Uterus (tissue), 4 donors: Measurements from ENCODE around the gene CREB5. TPM values are rescaled to one million over a fixed set of nuclear protein-coding genes. Genes with fewer than 3 reads are reported as not detected.

Source experiments
- DNase-seq, 2 donors: peaks; one replicate each; pipeline ENCODE4 v3.0.0-alpha.2; 2019 to 2020
- H3K27ac ChIP-seq, 2 donors: fragments of 200-600 bp; sonication (generic); 1 replicate in 1 of 2; 2 replicates in 1 of 2; pipeline ENCODE4 v1.5.1; 2016 to 2018
- H3K27me3 ChIP-seq, 2 donors: fragments of 200-600 bp; sonication (generic); one replicate each; pipeline ENCODE4 v1.5.1; 2018 to 2019; ENCODE audit warnings: control low read depth in 1 of 2
- H3K36me3 ChIP-seq, 2 donors: fragments of 200-600 bp; sonication (generic); one replicate each; pipeline ENCODE4 v1.5.1; 2019; ENCODE audit warnings: control low read depth in 1 of 2
- H3K4me1 ChIP-seq, 2 donors: fragments of 200-600 bp; sonication (generic); one replicate each; pipeline ENCODE4 v1.5.1; 2018 to 2019; ENCODE audit warnings: control low read depth in 1 of 2
- H3K4me3 ChIP-seq, 2 donors: fragments of 200-600 bp; sonication (generic); 1 replicate in 1 of 2; 2 replicates in 1 of 2; pipeline ENCODE4 v1.5.1; 2018 to 2019; ENCODE audit warnings: mild to moderate bottlenecking in 1 of 2
- H3K9me3 ChIP-seq, 2 donors: fragments of 200-600 bp; sonication (generic); one replicate each; pipeline ENCODE4 v1.5.1; 2019; ENCODE audit warnings: control low read depth in 1 of 2
- CTCF ChIP-seq, 4 experiments: fragments of 200-600 bp in 2 of 4; fragments of 450-650 bp in 2 of 4; sonication (generic) in 2 of 4; IDR thresholded peaks; one replicate each; pipeline ENCODE4 v1.5.1; 2016 to 2019; ENCODE audit warnings: antibody characterized with exemption in 4 of 4, mild to moderate bottlenecking in 2 of 4, moderate library complexity in 1 of 4
- POLR2A ChIP-seq, 2 donors: fragments of 450-650 bp; IDR thresholded peaks; one replicate each; pipeline ENCODE4 v1.6.1; 2016; ENCODE audit warnings: antibody characterized with exemption in 2 of 2, mild to moderate bottlenecking in 1 of 2, moderate library complexity in 1 of 2
- intact Hi-C: fragments of 100-400 bp; cut with DNase I; formaldehyde crosslinking; loops from one replicate; pipeline ENCODE4 v1.15.1; 2023; ENCODE audit warnings: low total_unique reads
- total RNA-seq, 4 donors: library from RNA; depleted of rRNA in 3 of 4; stranded (reverse); fragments of >200 nt in 3 of 4; gene quantifications; one replicate each; pipeline versions ENCODE4 v1.1.0 to v1.2.4, GENCODE V29; 2014 to 2023
- donor health status: DM: yes; HTN: yes; CAD: no.

Gene CREB5
- total RNA-seq, 4 donors from 2014 or later: 7.1 to 40.2 (median 23.9) TPM

GRCh38 chr7:28661826-28662595 is 249.7 kb downstream of the CREB5 start:
- no peak for DNase-seq
- intact Hi-C loops: no loop called here
- no peaks in the 10 kb centered on the region for H3K27me3 ChIP-seq
- H3K36me3 ChIP-seq: no peaks in the 10 kb centered on the region
- H3K9me3 ChIP-seq: no peaks in the 10 kb centered on the region
- no peaks in the 10 kb centered on the region for H3K4me1 ChIP-seq
- H3K27ac ChIP-seq: no peak overlapping the region
- no peak for TF ChIP-seq CTCF (IDR thresholded peaks at IDR 0.05)
- no peak for TF ChIP-seq POLR2A (IDR thresholded peaks at IDR 0.05)
- no peak overlapping the region for H3K4me3 ChIP-seq

GRCh38 chr7:28666154-28666553 is 253.8 kb downstream of the CREB5 start:
- no peak overlapping the region for H3K27ac ChIP-seq
- H3K4me1 ChIP-seq: no peaks in the 10 kb centered on the region
- TF ChIP-seq CTCF (IDR thresholded peaks at IDR 0.05): no peak
- no peak for TF ChIP-seq POLR2A (IDR thresholded peaks at IDR 0.05)
- no peaks in the 10 kb centered on the region for H3K27me3 ChIP-seq
- no peak overlapping the region for H3K4me3 ChIP-seq
- no peaks in the 10 kb centered on the region for H3K36me3 ChIP-seq
- no peak for DNase-seq
- H3K9me3 ChIP-seq: no peaks in the 10 kb centered on the region
- intact Hi-C loops: no loop called here

DNA sequence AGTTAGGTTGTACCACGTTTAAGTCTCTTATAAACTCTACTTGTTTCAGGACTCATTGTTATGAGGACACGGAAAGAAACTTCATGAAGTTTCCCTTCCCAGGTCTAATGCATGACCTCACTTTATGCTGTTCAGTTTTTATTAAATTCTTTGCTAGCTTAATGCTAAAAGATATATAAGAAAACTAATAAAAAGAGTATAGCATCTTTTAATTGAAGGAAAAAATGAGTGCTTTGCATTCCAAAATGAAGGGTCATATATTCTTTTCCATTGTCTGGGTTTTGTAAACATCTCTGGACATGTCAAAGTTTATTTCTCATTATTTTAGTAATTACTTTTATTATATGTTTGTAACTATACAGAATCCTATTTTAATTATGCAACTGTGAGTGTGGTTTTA is 255.8 kb downstream of the CREB5 start:
- H3K9me3 ChIP-seq: no peaks in the 10 kb centered on the region
- H3K4me1 ChIP-seq: no peaks in the 10 kb centered on the region
- H3K27ac ChIP-seq: no peak overlapping the region
- H3K27me3 ChIP-seq: no peaks in the 10 kb centered on the region
- no peaks in the 10 kb centered on the region for H3K36me3 ChIP-seq
- TF ChIP-seq CTCF (IDR thresholded peaks at IDR 0.05) (no peak), POLR2A (IDR thresholded peaks at IDR 0.05) (no peak)
- DNase-seq: no peak
- H3K4me3 ChIP-seq: no peak overlapping the region
- intact Hi-C loops: no loop called here

- no peaks in the 10 kb centered on the region for H3K9me3 ChIP-seq
- H3K36me3 ChIP-seq: no peaks in the 10 kb centered on the region
- no peak for DNase-seq
- H3K27ac ChIP-seq: no peak overlapping the region
- intact Hi-C loops: no loop called here
- TF ChIP-seq CTCF (IDR thresholded peaks at IDR 0.05): no peak
- no peak for TF ChIP-seq POLR2A (IDR thresholded peaks at IDR 0.05)
- H3K4me3 ChIP-seq: no peak overlapping the region
- no peaks in the 10 kb centered on the region for H3K27me3 ChIP-seq
- no peaks in the 10 kb centered on the region for H3K4me1 ChIP-seq
Measured at GRCh38 chr7:28669330-28669729, 257.0 kb downstream of the CREB5 start.

GRCh38 chr7:28671526-28671925 is 259.2 kb downstream of the CREB5 start:
- H3K4me3 ChIP-seq: no peak overlapping the region
- intact Hi-C loops: no loop called here
- H3K9me3 ChIP-seq: no peaks in the 10 kb centered on the region
- DNase-seq: no peak
- TF ChIP-seq CTCF (IDR thresholded peaks at IDR 0.05) (no peak), POLR2A (IDR thresholded peaks at IDR 0.05) (no peak)
- H3K27ac ChIP-seq: no peak overlapping the region
- H3K4me1 ChIP-seq: no peaks in the 10 kb centered on the region
- no peaks in the 10 kb centered on the region for H3K27me3 ChIP-seq
- H3K36me3 ChIP-seq: no peaks in the 10 kb centered on the region
